HFFc6 (cell line): Measurements from ENCODE around the gene DLEC1. TPM values are rescaled to one million over a fixed set of nuclear protein-coding genes. Genes with fewer than 3 reads are reported as not detected.

Experiments
- DNase-seq: peaks from one replicate; pipeline ENCODE4 v3.0.0-alpha.2; 2018
- H3K27ac Mint-ChIP-seq: 2 replicates; pipeline ENCODE4 v1.8.0; 2020; ENCODE audit warnings: mild to moderate bottlenecking, mixed read lengths
- H3K27me3 Mint-ChIP-seq: 2 replicates; pipeline ENCODE4 v1.8.0; 2021; ENCODE audit warnings: mild to moderate bottlenecking, moderate library complexity, mixed read lengths; ENCODE audit not compliant: insufficient read depth
- H3K36me3 Mint-ChIP-seq: 2 replicates; pipeline ENCODE4 v1.8.0; 2021; ENCODE audit warnings: low read depth, mixed read lengths
- H3K4me1 Mint-ChIP-seq: 2 replicates; pipeline ENCODE4 v1.8.0; 2020; ENCODE audit warnings: low read depth, mixed read lengths
- H3K4me3 Mint-ChIP-seq: 2 replicates; pipeline ENCODE4 v1.8.0; 2020; ENCODE audit warnings: mild to moderate bottlenecking, moderate library complexity, mixed read lengths
- H3K9me3 Mint-ChIP-seq: 2 replicates; pipeline ENCODE4 v1.8.0; 2020; ENCODE audit warnings: mild to moderate bottlenecking, mixed read lengths
- CTCF ChIP-seq: fragments of 200-600 bp; sonication (generic); IDR thresholded peaks from 2 replicates; pipeline ENCODE4 v1.5.0; 2021; ENCODE audit warnings: antibody characterized with exemption, mild to moderate bottlenecking
- total RNA-seq, 6 experiments: library from RNA; stranded (reverse); fragmentation: NEBNext Ultra II Directional; extraction: Animal tissue kit (Norgen Biotek cat#: 25700); gene quantifications; 2 replicates in 1 of 6; 3 replicates in 5 of 6; pipeline ENCODE4 v1.2.3, GENCODE V29; 2021

DLEC1 gene
- total RNA-seq, 6 experiments from 2014 or later, result 0.05 TPM; not detected in 5

- peaks cover 32% of the 10 kb centered on the region for H3K27me3 Mint-ChIP-seq
- H3K9me3 Mint-ChIP-seq, result peaks cover 13% of the 10 kb centered on the region
- no peak overlapping the region for H3K27ac Mint-ChIP-seq
- TF ChIP-seq CTCF, result no peak
- DNase-seq, result no peak
- peaks cover 8% of the 10 kb centered on the region for H3K36me3 Mint-ChIP-seq
- no peaks in the 10 kb centered on the region for H3K4me1 Mint-ChIP-seq
- no peak overlapping the region for H3K4me3 Mint-ChIP-seq
Observed at GRCh38 chr3:38088126-38089078, 49.4 kb downstream of the DLEC1 start.

- peaks cover 8% of the 10 kb centered on the region for H3K9me3 Mint-ChIP-seq
- H3K36me3 Mint-ChIP-seq, result peaks cover 4% of the 10 kb centered on the region
- H3K4me1 Mint-ChIP-seq, result no peaks in the 10 kb centered on the region
- no peak overlapping the region for H3K4me3 Mint-ChIP-seq
- no peak overlapping the region for H3K27ac Mint-ChIP-seq
- no peak for TF ChIP-seq CTCF
- no peak for DNase-seq
- peaks cover 33% of the 10 kb centered on the region for H3K27me3 Mint-ChIP-seq
Observed at GRCh38 chr3:38089163-38089562, 50.2 kb downstream of the DLEC1 start.

- H3K4me1 Mint-ChIP-seq, result no peaks in the 10 kb centered on the region
- H3K27ac Mint-ChIP-seq, result no peak overlapping the region
- DNase-seq, result no peak
- H3K36me3 Mint-ChIP-seq, result no peaks in the 10 kb centered on the region
- TF ChIP-seq CTCF, result no peak
- peaks cover 39% of the 10 kb centered on the region for H3K27me3 Mint-ChIP-seq
- no peak overlapping the region for H3K4me3 Mint-ChIP-seq
- H3K9me3 Mint-ChIP-seq, result no peaks in the 10 kb centered on the region
Observed at GRCh38 chr3:38090453-38090852, 51.4 kb downstream of the DLEC1 start.

GRCh38 chr3:38094999-38095398 is 56.0 kb downstream of the DLEC1 start:
- Mint-ChIP-seq H3K9me3 (no peaks in the 10 kb centered on the region), H3K4me1 (no peaks in the 10 kb centered on the region), H3K4me3 (no peak overlapping the region), H3K27ac (no peak overlapping the region), H3K36me3 (no peaks in the 10 kb centered on the region), H3K27me3 (peaks cover 55% of the 10 kb centered on the region)
- TF ChIP-seq CTCF, result no peak
- no peak for DNase-seq

GRCh38 chr3:38095669-38096483 is 56.9 kb downstream of the DLEC1 start:
- Mint-ChIP-seq H3K4me3 (no peak overlapping the region), H3K36me3 (no peaks in the 10 kb centered on the region), H3K27ac (no peak overlapping the region), H3K27me3 (peaks cover 58% of the 10 kb centered on the region), H3K9me3 (no peaks in the 10 kb centered on the region), H3K4me1 (no peaks in the 10 kb centered on the region)
- no peak for TF ChIP-seq CTCF
- DNase-seq, result no peak
